ENCODE measurements around the gene CCZ1.
"Not testable (repeated sequence)": the region's sequence is repeated elsewhere in the genome, so short reads cannot be mapped to it uniquely, and the experiment has no call there.

Gene CCZ1

GRCh38 chr7:5898480-5899224, at the start of gene CCZ1:
CCZ1 (plus strand) TSS chr7:5898733; CDS start chr7:5898800, 67 bp downstream.
- DNase-seq, result not testable (repeated sequence)

GRCh38 chr7:5850944-5851343, 47.6 kb upstream of the CCZ1 start:
- DNase-seq, result no peak

GRCh38 chr7:5854738-5855137, 43.8 kb upstream of the CCZ1 start:
- DNase-seq, result no peak

- DNase-seq, result not testable (repeated sequence)
Measured at GRCh38 chr7:5857041-5857575, 41.4 kb upstream of the CCZ1 start.

GRCh38 chr7:5858494-5858893, 40.0 kb upstream of the CCZ1 start:
- not testable (repeated sequence) for DNase-seq

- DNase-seq, result not testable (repeated sequence)
Measured at GRCh38 chr7:5861281-5861680, 37.3 kb upstream of the CCZ1 start.

- DNase-seq, result not testable (repeated sequence)
Measured at GRCh38 chr7:5862753-5863366, 35.7 kb upstream of the CCZ1 start.

- DNase-seq, result not testable (repeated sequence)
Measured at GRCh38 chr7:5865279-5865931, 33.1 kb upstream of the CCZ1 start.

- no peak for DNase-seq
Measured at GRCh38 chr7:5867060-5867459, 31.5 kb upstream of the CCZ1 start.

- not testable (repeated sequence) for DNase-seq
Measured at GRCh38 chr7:5868928-5869341, 29.6 kb upstream of the CCZ1 start.

GRCh38 chr7:5869691-5870090, 28.8 kb upstream of the CCZ1 start:
- no peak for DNase-seq

GRCh38 chr7:5870311-5870710, 28.2 kb upstream of the CCZ1 start:
- no peak for DNase-seq

- DNase-seq, result no peak
Measured at GRCh38 chr7:5872326-5872725, 26.2 kb upstream of the CCZ1 start.

GRCh38 chr7:5879591-5879990, 18.9 kb upstream of the CCZ1 start:
- not testable (repeated sequence) for DNase-seq

GRCh38 chr7:5880106-5880505, 18.4 kb upstream of the CCZ1 start:
- DNase-seq, result not testable (repeated sequence)

- not testable (repeated sequence) for DNase-seq
Measured at GRCh38 chr7:5884431-5884830, 14.1 kb upstream of the CCZ1 start.

- DNase-seq, result not testable (repeated sequence)
Measured at GRCh38 chr7:5888021-5888420, 10.5 kb upstream of the CCZ1 start.

GRCh38 chr7:5890244-5890643, 8.3 kb upstream of the CCZ1 start:
- DNase-seq, result not testable (repeated sequence)

GRCh38 chr7:5892498-5892897, 6.0 kb upstream of the CCZ1 start:
- DNase-seq, result no peak

GRCh38 chr7:5897369-5897919, 1.1 kb upstream of the CCZ1 start:
- DNase-seq, result not testable (repeated sequence)

- DNase-seq, result not testable (repeated sequence)
Measured at GRCh38 chr7:5903002-5903401, 4.5 kb downstream of the CCZ1 start.

- not testable (repeated sequence) for DNase-seq
Measured at GRCh38 chr7:5904726-5905125, 6.2 kb downstream of the CCZ1 start.

- not testable (repeated sequence) for DNase-seq
Measured at GRCh38 chr7:5908835-5909234, 10.3 kb downstream of the CCZ1 start.
